ENCODE data around the gene LIME1. TPM values are rescaled to one million over a fixed set of nuclear protein-coding genes. Genes with fewer than 3 reads are reported as not detected.

LIME1 gene
- total and polyA plus RNA-seq, 10 of the 15 experiments (the other 5 are each of a cell fraction or from before 2014, with no cell fraction given): 0.35 to 154 (median 49.9) TPM

- TF ChIP-seq ZNF592 (IDR thresholded peaks at IDR 0.05): no peak
- no peak; the same call in 1 of the 2 replicates for TF ChIP-seq NFIC (IDR thresholded peaks at IDR 0.05; ENCODE audit: low read depth, low read length)
- no peak for TF ChIP-seq SIN3A (IDR thresholded peaks at IDR 0.05; ENCODE audit: low read depth, low read length)
- no peak for TF ChIP-seq ATF3 (IDR thresholded peaks at IDR 0.05; ENCODE audit: borderline replicate concordance, extremely low read depth, low read depth, low read length)
- no peak for TF ChIP-seq FOS (IDR thresholded peaks at IDR 0.05; ENCODE audit: borderline replicate concordance, extremely low read depth, insufficient read length)
- TF ChIP-seq YY1 (IDR thresholded peaks at IDR 0.05; ENCODE audit: low read depth, low read length): no peak
- TF ChIP-seq MEF2A (IDR thresholded peaks at IDR 0.05; ENCODE audit: insufficient read depth, low read depth, low read length): no peak
- TF ChIP-seq CEBPB (IDR thresholded peaks at IDR 0.05; ENCODE audit: borderline replicate concordance in 1 of 2, low read depth in 2 of 2, low read length in 2 of 2): no peak
- peak in 1 of 2 experiments; percentile 69; a peak in 2 of 4 replicates for TF ChIP-seq BHLHE40 (IDR thresholded peaks at IDR 0.05; ENCODE audit: borderline replicate concordance in 1 of 2, low read depth in 2 of 2, low read length in 1 of 2)
- TF ChIP-seq EP300 (IDR thresholded peaks at IDR 0.05; ENCODE audit: borderline replicate concordance in 1 of 2, control insufficient read depth in 1 of 2, low read depth in 2 of 2, low read length in 2 of 2): 0 out of 4 replicates have a peak, but pooled peaks of 1 of the 2 experiments have one; percentile 21
- TF ChIP-seq TCF3 (IDR thresholded peaks at IDR 0.05; ENCODE audit: borderline replicate concordance, insufficient read depth, low read depth, low read length): peak; percentile 67; the same call in 1 of the 2 replicates
- 0 out of 2 replicates have a peak, but pooled peaks have one; percentile 6 for TF ChIP-seq SMARCA5 (IDR thresholded peaks at IDR 0.05)
- TF ChIP-seq ATF2 (IDR thresholded peaks at IDR 0.05; ENCODE audit: low read length): 0 out of 2 replicates have a peak, but pooled peaks have one; percentile 30
- TF ChIP-seq BCL3 (IDR thresholded peaks at IDR 0.05; ENCODE audit: borderline replicate concordance, insufficient read depth, low read depth, low read length, poor library complexity, severe bottlenecking): peak; percentile 79
- no peak for TF ChIP-seq CBX5 (IDR thresholded peaks at IDR 0.05; ENCODE audit: low read depth)
- no peak for TF ChIP-seq NFYB (IDR thresholded peaks at IDR 0.05; ENCODE audit: insufficient read depth, low read depth, low read length)
- TF ChIP-seq BACH1 (IDR thresholded peaks at IDR 0.05; ENCODE audit: borderline replicate concordance): no peak
- no peak for TF ChIP-seq BRCA1 (IDR thresholded peaks at IDR 0.05; ENCODE audit: low read depth, low read length)
- TF ChIP-seq ZSCAN29 (IDR thresholded peaks at IDR 0.05): no peak
- TF ChIP-seq JUND (IDR thresholded peaks at IDR 0.05; ENCODE audit: low read depth, low read length): no peak
These were observed 37.6 kb upstream of the LIME1 start (continued) for GRCh38 chr20:63698739-63699465.

Data from GM12878 (cell line).